HG03135 (cell line): ENCODE data around the gene CEP76.

Experiments
- ATAC-seq: cut with Tn5 transposase; IDR thresholded peaks from one replicate; pipeline ENCODE4 v1.9.1; 2021; ENCODE audit warnings: mild to moderate bottlenecking, moderate library complexity; ENCODE audit not compliant: unreplicated experiment

Gene CEP76

GRCh38 chr18:12711446-12711845, 8.9 kb upstream of the CEP76 start:
- no peak for ATAC-seq

- no peak for ATAC-seq
Observed at GRCh38 chr18:12703664-12704063, 1.1 kb upstream of the CEP76 start.

- peak; percentile 33 for ATAC-seq
Observed at GRCh38 chr18:12703096-12703567, 609 bp upstream of the CEP76 start.

GRCh38 chr18:12701161-12701560, 1.4 kb downstream of the CEP76 start:
- ATAC-seq, result no peak

- no peak for ATAC-seq
Observed at GRCh38 chr18:12699747-12700146, 2.8 kb downstream of the CEP76 start.

GRCh38 chr18:12694032-12694431, 8.5 kb downstream of the CEP76 start:
- no peak for ATAC-seq

- ATAC-seq, result no peak
Observed at GRCh38 chr18:12692206-12692605, 10.3 kb downstream of the CEP76 start.

- ATAC-seq, result no peak
Observed at GRCh38 chr18:12689256-12689850, 13.2 kb downstream of the CEP76 start.

- no peak for ATAC-seq
Observed at GRCh38 chr18:12686100-12686499, 16.4 kb downstream of the CEP76 start.

- ATAC-seq, result no peak
Observed at GRCh38 chr18:12679183-12679786, 23.2 kb downstream of the CEP76 start.

GRCh38 chr18:12668041-12668440, 34.5 kb downstream of the CEP76 start:
- no peak for ATAC-seq

DNA sequence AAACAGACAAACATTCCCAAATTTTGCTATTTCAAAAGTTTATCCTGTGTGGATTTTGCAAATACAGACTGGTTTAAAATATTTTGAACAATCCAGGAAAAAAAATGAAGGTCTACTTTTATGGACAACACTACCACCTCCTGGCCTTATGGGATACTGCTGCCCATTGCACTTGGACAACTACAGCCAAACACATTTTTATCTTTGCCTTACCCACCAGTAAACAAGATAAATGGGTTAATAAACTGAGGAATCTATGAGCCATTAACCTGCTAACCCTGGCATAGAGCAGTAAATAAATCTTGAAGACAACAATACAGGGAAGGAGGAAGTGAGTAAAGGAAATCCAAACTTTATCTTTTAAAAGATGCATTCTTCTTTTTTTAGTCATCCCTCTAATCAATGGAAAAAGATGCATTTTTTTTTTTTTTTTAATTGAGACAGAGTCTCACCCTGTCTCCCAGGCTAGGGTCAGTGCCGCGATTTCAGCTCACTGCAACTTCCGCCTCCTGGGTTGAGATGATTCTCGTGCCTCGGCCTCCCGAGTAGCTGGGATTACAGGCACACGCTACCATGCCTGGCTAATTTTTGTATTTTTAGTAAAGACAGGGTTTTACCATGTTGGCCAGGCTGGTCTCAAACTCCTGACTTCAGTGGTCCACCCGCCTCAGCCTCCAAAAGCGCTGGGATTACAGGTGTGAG, 42.5 kb downstream of the CEP76 start:
- ATAC-seq, result no peak

- ATAC-seq, result peak; percentile 33
Observed at GRCh38 chr18:12658426-12659138, 43.9 kb downstream of the CEP76 start.

DNA sequence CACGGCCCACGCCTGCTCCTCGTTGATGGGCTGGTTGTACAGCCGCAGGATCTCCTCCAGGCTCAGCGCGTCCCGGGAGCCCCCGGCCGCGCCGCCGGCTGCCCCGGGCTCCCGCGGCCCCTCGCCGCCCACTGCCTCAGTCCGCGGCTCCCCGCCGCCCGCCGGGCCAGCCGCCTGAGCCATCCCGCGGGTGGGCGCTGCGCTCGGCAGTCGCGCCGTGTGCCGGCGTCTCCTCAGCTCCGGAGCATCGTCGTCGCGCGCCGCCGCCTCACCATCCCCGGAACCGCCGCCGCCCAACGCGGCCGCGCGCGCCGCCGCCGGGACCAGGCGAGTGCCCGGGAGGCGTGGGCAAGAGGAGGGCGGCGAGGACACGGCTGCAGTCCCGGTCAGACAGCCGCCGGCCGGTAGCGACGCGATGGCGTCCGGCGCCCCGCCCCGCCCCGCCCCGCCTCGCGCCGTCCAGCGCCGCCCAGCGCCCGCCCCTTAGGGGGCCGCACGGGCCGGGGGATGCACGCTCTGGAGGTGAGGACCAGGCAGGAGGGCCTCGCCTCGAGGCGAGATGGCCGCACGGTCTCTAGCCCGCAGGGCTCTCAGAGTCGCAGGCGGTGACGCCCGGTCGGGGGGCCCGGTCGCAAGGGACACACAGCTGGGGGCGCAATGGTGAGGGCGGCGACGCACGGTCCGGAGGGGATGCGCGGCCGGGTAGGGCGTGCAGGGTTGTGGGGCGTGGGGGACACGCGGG, 44.7 kb downstream of the CEP76 start, which contains the start of gene SPIRE1:
Gene SPIRE1 (minus strand): TSS at position 424 of the 742 bp plus-strand sequence. CDS start 241 bp downstream, at position 183.
- peak; percentile 46 for ATAC-seq

DNA sequence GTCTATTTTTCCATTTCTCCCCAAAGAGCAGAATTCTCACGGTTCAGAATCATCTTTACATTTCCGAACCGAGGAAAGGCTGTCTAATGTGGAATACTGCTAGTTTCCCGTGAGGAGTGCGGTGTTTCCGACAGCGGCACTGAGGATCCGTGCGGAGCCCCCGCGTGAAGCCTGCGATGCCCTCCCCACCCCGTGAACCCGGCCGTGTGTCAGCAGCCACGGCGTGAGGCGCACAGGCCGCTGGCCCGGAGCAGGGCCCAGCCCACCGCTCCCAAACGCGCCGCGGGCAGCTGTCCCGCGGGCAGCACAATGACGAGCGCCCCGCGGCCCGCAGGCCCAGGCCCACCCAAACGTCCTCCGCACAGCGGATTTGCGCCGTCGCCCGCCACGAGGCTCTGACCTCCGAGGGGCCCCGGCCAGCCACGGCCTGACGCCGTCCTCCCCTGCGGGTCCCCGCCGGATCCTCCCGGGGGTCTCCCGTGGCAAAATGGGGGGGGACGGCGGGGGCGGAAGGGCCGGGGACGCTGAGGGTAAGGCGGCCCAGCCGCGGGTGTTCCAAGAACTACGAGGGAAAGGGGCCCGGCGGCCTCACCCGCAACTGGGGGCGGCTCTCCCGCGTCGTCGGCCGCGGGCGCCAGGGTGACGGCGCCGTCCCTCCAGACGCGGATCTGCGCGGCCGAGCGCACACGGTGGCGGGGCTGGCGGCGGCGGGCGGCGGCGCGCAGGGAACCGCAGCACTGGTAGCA, 45.4 kb downstream of the CEP76 start:
- peak; percentile 16 for ATAC-seq

- ATAC-seq, result no peak
Observed at GRCh38 chr18:12656605-12656937, 46.0 kb downstream of the CEP76 start.

DNA sequence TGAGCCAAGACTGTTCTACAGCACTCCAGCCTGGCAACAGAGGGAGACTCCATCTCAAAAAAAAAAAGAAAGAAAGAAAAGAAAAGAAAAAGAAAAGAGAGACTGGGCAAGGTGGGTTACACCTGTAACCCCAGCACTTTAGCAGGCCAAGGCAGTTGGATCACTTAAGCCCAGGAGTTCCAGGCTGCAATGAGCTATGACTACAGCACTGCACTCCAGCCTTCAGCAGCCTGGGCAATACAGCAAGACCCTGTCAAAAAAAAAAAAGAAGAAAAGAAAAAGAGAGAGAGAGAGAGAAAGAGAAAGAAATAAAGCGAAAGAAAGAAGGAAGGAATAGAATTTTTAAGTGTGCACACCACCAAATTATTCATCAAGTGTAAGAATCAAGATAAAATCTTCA, 47.6 kb downstream of the CEP76 start:
- ATAC-seq, result no peak

- ATAC-seq, result no peak
Observed at GRCh38 chr18:12652861-12653401, 49.6 kb downstream of the CEP76 start.

DNA sequence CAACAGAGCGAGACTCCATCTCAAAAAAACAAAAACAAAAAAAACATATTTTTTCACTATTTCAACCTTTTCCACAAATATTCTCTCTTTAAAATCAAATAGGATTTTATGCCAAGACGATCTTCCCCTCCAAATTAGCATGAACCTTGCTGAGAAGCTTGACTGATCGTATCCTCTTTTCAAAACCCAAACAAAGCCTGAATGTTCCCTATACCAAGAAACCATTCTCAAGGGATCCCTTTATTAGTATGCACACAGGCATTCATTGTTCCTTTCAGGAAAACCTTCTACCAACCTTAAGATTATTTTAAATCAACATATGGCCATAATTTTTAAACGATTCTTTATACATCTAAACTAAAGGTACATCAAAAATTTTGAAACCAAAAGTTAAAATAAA, 50.9 kb downstream of the CEP76 start:
- no peak for ATAC-seq

- no peak for ATAC-seq
Observed at GRCh38 chr18:12647773-12648172, 54.8 kb downstream of the CEP76 start.
